GM18505 (cell line): ENCODE measurements around the gene STAP2.
"Not testable (repeated sequence)": the region's sequence is repeated elsewhere in the genome, so short reads cannot be mapped to it uniquely, and the experiment has no call there.

Experiments
- ATAC-seq: cut with Tn5 transposase; IDR thresholded peaks from one replicate; pipeline ENCODE4 v1.9.1; 2021; ENCODE audit not compliant: unreplicated experiment
- POLR2A ChIP-seq: IDR thresholded peaks from 4 replicates; pipeline ENCODE4 v1.6.1; 2011; ENCODE audit warnings: borderline replicate concordance; ENCODE audit not compliant: insufficient read depth, insufficient read length; ENCODE audit errors: extremely low read depth

Gene STAP2

DNA sequence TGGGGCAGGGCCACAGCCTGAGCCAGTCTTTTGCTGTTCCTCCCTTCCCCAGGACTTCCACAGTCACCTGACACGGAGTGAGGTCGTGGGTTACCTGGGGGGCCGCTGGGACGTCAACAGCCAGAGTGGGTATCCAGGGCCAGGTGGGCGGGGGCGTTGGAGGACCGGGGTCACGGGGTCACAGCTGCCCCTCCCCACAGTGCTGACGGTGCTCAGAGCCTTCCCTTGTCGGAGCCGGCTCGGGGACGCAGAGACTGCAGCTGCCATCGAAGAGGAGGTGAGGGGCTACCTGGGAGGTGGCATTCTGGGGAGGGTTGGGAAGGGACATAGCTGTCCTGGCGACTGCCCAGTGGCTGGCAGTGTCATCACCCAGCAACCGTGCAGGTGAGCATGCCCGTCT, 16.3 kb upstream of the STAP2 start:
- no peak for TF ChIP-seq POLR2A

GRCh38 chr19:4354282-4354681, 15.7 kb upstream of the STAP2 start:
- ATAC-seq, result no peak
- no peak for TF ChIP-seq POLR2A

More for the DNA sequence above, 16.3 kb upstream of the STAP2 start:
- no peak for ATAC-seq

DNA sequence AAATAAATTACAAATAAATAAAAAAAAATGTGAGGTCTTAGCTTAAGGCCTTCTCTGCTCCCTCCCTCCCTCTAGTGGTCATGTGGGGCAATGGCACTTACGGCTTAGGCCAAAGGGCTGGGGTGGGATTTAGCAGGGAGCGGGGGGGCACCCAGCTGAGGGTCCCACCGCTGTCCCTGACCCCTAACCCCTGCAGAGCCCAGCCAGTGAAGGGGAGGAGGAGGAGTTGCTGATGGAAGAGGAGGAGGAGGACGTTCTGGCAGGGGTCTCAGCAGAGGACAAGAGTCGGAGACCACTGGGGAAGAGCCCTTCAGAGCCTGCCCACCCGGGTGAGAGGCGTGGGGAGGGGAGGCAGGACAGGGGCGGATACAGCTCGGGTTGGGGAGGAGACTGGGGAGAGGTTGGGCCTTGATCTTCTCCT, 14.1 kb upstream of the STAP2 start:
- no peak for ATAC-seq
- no peak for TF ChIP-seq POLR2A

GRCh38 chr19:4350726-4351125, 12.1 kb upstream of the STAP2 start:
- no peak for ATAC-seq
- no peak for TF ChIP-seq POLR2A

GRCh38 chr19:4350111-4350510, 11.5 kb upstream of the STAP2 start:
- ATAC-seq, result no peak
- TF ChIP-seq POLR2A, result no peak

DNA sequence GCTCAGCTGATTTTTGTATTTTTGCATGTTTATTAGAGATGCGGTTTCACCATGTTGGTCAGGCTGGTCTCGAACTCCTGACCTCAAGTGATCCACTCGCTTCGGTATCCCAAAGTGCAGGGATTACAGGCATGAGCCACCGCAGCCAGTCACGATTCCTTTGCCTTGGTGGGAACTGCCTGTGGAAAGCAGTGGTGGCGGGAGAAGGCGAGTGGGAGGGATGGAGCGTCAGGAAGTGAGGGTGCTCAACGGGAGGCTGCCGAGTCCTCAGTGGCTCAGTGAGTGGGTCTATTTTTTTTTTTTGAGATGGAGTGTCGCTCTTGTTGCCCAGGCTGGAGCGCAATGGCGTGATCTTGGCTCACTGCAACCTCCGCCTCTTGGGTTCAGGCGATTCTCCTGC, 10.6 kb upstream of the STAP2 start:
- ATAC-seq, result not testable (repeated sequence)

DNA sequence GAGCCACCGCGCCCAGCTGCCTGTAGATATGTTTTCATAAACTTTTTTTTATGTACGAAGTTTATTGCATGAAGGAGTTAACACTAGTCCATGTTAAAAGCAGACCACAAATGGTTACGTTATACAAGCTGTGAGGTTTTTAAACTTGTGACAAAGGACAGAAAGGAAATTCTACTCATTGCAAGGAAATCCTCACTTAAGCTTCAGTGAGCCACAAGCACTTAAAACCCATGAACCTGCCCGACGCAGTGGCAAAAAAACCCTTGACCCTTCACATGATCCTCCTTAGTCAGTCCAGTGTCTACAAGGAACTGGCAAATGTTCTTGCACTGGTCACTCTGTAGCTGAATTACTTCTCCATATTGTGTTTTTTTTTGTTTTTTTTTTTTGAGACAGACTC, 8.9 kb upstream of the STAP2 start:
- TF ChIP-seq POLR2A, result no peak
- no peak for ATAC-seq

DNA sequence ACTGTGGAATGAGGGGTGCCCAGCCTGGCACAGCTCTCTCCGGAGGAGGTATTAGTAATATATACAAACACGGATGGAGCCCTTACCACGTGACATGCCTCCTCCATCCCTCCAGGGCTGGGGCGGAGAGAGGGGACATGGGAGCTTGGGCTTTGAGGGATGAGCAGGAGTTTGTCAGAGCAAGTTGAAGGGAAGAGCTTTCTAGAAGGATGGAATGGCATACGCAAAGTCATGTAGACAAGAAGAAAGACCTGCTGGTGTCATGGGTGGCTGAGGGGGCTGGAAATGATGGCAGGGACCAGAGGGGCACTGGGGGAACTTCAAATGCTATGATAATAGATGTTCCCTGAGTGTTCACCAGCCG, 7.4 kb upstream of the STAP2 start:
- ATAC-seq, result no peak
- no peak for TF ChIP-seq POLR2A

DNA sequence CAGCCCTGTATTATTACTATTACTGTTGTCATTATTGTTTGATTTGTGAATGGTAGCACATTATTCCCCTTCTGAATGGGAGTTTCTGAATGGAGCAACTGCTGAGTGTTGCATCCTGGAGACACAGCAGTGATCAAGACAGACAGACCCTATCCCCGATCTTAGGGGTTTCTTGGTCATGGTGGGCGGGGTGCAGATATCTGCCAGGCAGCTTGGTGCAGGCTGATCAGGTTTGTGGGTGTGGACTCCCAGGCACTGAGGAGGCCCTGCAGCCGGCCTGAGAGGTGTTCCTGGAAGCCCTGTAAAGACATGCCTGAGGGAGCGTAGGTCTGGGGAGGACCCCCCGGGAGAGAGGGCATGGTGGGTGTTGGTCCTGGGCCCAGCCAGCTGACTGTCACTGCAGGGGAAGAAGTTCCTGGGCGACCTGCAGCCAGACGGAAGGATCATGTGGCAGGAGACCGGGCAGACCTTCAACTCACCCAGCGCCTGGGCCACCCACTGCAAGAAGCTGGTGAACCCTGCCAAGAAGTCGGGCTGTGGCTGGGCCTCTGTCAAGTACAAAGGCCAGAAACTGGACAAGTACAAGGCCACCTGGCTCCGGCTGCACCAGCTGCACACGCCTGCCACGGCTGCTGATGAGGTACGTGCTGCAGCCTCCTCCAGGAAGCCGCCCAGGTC, 6.9 kb upstream of the STAP2 start:
- TF ChIP-seq POLR2A, result no peak
- no peak for ATAC-seq

GRCh38 chr19:4343370-4344307, 5.0 kb upstream of the STAP2 start, which contains the start of gene MPND:
MPND (plus strand) TSS chr19:4343562; CDS start chr19:4343594, 32 bp downstream.
- peak; percentile 50 for ATAC-seq
- TF ChIP-seq POLR2A, result no peak

DNA sequence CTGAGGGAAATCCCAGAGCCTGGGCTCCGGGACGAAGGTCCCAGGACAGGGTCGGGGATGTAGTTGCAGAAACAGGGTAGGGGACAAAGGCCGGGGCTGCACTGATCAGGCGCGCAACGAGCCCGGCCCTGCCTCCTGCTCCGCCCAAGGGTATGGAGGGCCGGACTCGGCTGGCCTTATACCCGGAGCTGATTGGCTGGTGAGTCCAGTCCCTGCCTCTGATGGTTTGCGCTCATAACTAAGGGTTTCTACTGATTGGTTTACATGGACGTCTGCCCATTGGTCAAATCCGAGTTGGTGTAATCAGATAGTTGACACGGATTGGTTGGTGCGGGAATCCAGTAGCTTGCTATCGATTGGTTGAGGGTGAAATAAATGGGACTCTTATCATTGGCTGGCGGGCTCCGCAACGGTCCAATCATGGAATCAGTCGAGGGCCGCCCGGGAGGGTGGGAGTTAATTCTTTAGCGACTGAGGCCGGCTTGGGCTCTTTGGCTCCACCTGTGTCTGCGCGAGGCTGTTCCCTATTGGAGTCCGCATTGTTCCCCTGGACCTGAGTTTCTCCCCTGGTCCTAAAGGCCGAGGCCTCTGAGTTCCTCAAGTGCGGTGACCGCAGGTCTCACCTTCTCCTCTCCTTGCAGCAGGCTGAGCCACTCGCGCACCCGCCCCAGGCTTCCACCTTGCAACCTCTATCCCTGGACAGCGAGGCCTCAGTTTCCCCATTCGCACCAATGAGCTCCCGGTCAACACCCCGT, 4.2 kb upstream of the STAP2 start:
- TF ChIP-seq POLR2A, result peak; percentile 89
- ATAC-seq, result peak; percentile 75

DNA sequence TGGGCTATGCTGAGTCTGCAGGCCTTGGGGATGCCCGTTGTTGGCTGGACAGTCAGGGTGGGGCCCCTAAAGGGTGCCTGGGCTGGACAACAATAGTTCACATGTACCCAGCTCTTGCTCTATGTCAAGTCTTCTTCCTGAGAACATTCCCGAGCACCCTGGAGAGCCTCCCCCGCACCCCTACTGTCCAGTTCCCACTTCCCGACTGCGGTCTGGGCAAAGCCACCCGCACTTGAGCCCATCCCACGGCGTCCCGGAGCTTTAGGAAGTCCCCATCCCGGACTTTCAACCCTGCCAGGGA, 3.6 kb upstream of the STAP2 start:
- TF ChIP-seq POLR2A, result no peak
- ATAC-seq, result no peak

DNA sequence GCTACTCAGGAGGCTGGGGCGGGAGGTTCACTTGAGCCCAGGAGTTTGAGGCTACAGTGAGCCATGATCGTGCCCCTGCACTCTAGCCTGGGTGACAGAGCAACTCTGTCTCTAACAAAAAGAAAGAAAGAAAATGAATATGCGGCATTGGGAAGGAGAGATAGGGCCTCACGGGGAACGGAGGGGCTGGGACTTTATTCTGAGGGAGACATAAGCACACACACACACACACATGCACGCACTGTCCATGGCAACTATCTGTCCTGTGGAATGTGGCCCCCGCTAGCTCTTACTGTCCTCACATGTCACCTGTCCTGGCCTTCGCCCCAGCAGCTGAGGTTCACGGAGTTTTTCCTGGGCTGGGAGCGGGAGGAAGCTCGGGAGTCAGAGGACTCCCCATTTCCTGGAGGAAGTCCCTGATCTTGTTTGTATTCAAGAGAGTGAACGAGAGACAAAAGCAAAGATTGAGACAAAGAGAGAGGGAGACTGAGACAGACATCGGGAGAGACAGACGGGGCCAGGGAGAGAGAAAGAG, 654 bp downstream of the STAP2 start:
- no peak for TF ChIP-seq POLR2A

More for the DNA sequence above, 654 bp downstream of the STAP2 start:
- ATAC-seq, result no peak
